NCI-H2081 treated with DMSO at 0.1 percent for 48 hours (cell line): ENCODE results near the gene METTL2B.

Source experiments
- DNase-seq: peaks from one replicate; lab custom pipeline; 2025; lab: John Stamatoyannopoulos, UW

Gene METTL2B

GRCh38 chr7:128476402-128477335 lies at the start of gene METTL2B:
Gene METTL2B (plus strand): TSS chr7:128476748. CDS start chr7:128476766, 18 bp downstream.
- peak; percentile 85 for DNase-seq

- no peak for DNase-seq
Measured at GRCh38 chr7:128427289-128427891, 49.2 kb upstream of the METTL2B start.

DNA sequence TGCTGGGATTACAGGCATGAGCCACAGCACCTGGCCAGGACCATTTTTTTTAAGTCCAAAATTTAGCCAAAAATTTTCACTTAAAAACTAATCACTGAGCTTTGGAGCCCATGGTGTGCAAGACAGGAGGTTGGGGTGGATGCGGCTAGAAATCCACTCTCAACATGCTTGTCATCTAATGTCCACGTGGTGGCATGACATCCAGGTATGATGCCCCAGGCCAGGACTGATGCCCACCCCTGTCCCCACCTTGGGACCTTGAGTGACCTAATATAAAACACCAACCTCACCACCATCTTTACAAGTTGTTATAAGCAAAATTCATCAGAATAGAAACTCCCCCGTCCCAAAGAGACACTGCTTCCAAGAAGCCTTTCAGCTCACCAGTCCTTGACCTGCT lies 46.3 kb upstream of the METTL2B start:
- no peak for DNase-seq

GRCh38 chr7:128431221-128431620 lies 45.3 kb upstream of the METTL2B start:
- DNase-seq = no peak

DNA sequence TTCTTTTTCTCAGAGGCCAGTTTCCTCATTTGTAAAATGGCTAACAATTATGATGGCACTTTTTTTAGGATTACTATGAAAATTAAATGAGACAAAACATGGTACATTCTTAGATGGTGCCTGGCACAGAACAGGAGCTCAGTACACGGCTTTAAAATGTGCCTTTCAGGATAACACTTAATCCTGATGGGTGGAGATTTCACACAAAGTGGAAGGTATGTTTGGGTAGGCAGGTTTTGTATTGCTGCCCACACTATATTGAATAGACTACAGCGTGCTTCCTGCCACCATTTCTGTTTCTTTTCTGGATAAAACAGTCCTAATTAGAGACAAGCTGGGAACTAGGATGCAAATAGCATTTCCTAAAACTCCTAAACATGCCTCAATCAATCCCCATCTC lies 44.8 kb upstream of the METTL2B start:
- no peak for DNase-seq

DNA sequence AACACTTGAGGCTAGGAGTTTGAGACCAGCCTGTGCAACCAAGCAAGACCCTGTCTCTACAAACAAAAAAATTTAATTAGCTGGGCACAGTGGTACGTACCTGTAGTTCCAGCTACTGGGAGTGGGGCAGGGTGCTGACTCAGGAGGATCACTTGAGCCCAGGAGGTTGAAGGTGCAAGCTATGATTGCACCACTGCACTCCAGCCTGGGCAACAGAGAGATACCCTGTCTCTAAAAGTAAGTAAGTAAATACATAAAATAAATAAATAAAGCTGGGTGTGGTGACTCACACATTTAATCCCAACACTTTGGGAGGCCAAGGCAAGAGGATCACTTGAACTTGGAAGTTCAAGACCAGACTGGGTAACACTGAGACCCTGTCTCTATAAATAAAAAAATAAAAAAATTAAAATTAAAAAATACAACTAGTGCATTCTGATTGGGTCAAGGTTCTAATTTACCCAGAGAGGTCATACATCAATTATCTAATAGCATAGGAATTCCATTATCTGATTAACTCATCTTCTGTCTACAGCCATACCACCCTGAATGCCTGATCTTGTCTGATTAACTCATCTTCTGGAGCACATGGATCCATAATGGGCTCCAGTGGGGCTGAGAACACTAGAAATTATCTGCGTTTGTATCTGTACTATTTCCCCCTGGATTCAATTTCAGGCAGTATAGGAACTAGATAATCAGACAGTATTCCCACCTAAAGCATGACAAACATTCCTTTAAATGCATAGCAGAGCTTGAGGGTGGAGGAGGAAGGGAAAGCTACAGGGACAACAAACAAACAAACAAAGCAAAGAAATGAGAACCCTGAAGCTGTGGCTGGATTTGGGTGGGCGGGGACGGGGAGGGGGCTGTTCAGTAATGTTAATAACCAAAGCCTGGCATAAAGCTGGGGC lies 41.9 kb upstream of the METTL2B start:
- DNase-seq = no peak

DNA sequence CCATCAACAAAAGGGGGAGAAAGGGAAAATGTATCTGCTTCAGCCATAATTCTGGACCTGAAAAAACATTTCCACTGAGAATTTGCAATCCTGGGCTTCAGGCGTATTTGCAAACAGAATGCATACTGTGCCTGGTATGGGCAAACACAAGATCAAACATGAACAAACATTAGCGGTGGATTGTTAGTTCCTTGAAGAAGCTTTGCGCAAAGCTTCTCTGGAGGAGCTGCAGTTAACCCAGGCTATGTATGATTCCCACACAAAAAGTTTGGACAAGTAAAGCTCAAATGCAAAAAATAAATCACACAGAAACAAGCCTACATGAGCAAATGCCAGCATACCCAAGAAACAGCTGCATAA lies 41.2 kb upstream of the METTL2B start:
- DNase-seq = no peak

- no peak for DNase-seq
Measured at GRCh38 chr7:128437426-128438332, 38.9 kb upstream of the METTL2B start.

DNA sequence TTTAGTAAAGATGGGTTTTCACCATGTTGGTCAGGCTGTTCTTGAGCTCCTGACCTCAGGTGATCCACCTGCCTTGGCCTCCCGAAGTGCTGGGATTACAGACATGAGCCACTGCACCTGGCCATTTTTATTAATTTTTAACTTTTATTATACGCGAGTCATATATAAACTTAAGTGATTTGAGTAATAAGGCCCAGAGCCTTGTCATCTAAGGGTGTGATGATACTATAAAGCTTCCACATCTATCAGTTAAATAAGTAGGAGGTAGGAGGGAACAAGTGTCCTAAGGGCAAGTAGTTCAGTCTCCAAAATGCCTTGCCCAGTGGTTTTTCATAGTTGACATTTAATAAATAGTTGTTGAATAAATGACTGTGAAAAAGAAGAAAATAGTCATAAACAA lies 34.2 kb upstream of the METTL2B start:
- no peak for DNase-seq

- DNase-seq = peak; percentile 69
Measured at GRCh38 chr7:128443831-128444600, 32.5 kb upstream of the METTL2B start.

GRCh38 chr7:128446306-128446705 lies 30.2 kb upstream of the METTL2B start:
- DNase-seq = no peak

GRCh38 chr7:128447941-128448564 lies 28.5 kb upstream of the METTL2B start:
- DNase-seq = no peak

DNA sequence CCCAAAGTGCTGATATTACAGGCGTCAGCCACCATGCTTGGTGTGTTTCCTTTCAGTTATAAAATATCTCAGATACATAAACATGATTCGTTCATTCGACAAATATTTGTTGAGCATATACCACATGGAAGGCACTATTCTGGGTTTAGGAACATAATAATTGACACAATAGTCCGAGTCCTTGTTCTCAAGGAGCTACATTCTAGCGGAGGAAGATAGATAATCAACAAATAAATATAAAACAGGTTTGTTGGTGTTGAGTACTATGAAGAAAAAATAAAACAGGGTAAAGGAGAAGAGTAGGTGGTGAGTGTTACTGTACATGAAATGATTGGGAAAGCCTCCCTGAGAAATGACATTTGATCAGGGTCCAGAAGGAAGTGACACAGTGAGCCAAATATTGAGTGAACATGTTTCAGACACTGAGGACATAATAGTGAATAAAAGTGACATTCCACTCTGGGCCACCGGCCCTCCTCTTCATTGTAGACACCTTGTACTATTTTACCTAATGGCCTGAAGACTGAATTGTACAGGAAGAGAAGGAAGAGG lies 27.7 kb upstream of the METTL2B start:
- DNase-seq = no peak

- no peak for DNase-seq
Measured at GRCh38 chr7:128450409-128450808, 26.1 kb upstream of the METTL2B start.

- no peak for DNase-seq
Measured at GRCh38 chr7:128450913-128451312, 25.6 kb upstream of the METTL2B start.

DNA sequence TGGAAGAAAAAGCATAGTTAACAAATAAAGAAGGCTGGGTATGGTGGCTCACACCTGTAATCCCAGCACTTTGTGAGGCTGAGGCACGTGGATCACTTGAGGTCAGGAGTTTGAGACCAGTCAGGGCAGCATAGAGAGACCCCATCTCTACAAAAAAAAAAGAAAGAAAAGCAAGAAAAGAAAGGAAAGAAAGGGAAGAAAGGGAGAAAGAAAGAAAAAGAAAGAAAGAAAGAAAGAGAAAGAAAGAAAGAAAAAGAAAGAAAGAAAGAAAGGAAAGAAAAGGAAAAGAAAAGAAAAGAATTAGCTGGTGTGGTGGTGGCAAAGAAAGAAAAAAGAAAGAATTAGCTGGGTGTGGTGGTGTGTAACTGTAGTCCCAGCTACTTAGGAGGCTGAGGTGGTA lies 24.0 kb upstream of the METTL2B start:
- DNase-seq = no peak

GRCh38 chr7:128453836-128454804 lies 22.4 kb upstream of the METTL2B start:
- no peak for DNase-seq

DNA sequence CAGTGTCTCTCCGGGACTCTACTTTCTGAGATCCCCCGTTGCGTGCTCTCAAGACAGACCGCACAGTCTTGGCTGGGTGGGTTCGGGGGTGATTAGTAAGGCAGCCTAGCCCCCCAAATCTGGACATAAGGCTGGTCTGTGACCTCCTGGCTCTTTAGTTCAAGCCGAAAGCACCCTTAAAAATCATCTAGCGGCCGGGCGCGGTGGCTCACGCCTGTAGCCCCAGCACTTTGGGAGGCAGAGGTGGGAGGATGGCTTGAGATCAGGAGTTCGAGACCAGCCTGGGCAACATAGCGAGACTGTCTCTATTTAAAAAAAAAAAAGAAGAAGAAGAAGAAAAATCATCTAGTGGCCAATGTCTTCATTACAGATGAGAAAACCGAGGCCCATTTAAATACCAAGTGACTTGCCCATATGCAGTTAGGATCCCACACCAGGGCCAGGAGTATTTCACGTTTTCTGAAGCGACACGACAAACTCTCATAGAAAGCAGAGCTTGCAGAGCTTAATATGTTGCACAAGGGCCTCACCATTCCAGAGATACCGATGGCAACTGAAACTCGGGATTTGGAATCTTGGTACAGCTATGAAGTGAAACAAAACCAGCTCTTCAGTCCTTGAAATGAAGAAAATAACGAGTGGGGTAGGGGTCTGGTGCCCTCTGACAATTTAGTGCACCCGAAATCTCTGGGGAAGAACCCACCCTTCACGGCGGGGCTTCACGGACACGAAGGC lies 21.6 kb upstream of the METTL2B start:
- DNase-seq = no peak
